ENCODE measurements around the gene CDC34.

CDC34 gene

DNA sequence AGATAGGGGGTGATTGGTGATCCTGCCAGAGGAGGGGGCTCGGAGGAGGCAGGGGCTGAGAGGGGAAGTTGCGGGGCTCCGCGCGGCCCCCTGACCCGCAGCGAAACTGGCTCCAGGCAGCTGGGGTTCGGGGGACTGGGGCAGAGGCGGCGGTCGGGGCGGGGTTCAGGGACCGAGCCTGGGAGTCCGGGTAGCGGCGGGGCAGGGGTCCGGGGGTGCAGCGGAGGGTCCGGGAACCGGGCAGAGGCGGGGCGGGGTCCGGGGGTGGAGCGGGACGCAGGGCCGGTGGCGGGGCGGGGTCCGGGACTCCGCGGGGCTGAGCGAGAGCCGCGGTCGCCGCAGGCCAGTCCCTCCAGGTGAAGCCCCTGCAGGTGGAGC is 34.1 kb upstream of the CDC34 start:
- peak; percentile 38 for DNase-seq (ENCODE audit: low spot score)

DNA sequence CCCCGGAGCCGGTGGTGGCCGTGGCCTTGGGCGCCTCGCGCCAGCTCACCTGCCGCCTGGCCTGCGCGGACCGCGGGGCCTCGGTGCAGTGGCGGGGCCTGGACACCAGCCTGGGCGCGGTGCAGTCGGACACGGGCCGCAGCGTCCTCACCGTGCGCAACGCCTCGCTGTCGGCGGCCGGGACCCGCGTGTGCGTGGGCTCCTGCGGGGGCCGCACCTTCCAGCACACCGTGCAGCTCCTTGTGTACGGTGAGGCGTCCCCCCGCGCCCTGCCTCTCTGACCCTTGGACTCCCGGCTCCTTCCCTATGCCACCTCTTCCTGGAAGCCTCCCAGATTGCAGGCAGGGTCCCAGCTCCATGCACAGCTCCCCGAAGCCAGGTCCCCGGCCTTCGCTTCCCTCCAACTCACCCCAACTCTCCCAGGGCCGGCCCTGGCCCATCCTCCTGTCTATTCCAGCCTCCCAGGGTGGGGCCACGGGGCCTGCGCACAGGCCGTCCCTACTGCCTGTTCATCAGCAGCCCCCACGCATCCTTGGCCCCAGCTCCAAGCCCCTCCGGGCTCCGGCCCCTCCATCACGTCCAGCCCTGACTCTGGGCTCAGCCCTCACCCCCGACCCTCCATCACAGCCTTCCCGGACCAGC is 33.6 kb upstream of the CDC34 start:
- DNase-seq (ENCODE audit: low spot score): peak; percentile 34

DNA sequence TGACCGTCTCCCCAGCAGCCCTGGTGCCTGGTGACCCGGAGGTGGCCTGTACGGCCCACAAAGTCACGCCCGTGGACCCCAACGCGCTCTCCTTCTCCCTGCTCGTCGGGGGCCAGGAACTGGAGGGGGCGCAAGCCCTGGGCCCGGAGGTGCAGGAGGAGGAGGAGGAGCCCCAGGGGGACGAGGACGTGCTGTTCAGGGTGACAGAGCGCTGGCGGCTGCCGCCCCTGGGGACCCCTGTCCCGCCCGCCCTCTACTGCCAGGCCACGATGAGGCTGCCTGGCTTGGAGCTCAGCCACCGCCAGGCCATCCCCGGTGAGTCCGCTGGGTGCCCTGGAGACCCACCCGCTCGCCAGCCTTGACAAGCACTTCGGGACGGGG is 33.1 kb upstream of the CDC34 start:
- DNase-seq (ENCODE audit: low spot score): no peak

DNA sequence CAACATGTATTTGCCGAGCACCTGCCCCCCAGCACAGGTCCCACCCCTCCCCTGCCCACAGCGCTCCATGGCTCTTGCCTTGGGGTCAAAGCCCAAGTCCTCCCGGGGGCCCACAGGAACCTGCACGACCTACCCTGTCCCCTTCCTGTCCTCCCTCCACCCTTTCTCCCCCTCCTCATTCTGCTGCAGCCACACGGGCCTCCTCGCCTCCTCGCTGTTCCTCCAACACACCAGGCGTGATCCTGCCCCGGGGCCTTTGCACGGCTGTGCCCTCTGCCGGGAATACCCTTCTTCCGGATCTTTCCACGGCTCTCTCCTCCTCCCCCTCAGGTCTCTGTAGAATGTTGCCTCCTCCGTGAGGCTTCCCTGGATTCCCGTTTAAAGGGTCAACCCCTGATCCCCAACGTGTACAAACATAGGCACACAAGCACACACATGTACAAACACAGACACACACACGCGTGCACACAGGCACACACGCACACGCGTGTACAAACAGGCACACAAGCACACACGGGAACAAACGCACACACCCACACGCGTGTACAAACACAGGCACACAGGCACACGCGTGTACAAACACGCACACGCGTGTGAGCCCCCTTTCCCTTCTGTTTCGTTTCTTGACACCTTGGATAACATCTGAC is 32.5 kb upstream of the CDC34 start:
- no peak for DNase-seq (ENCODE audit: low spot score)

DNA sequence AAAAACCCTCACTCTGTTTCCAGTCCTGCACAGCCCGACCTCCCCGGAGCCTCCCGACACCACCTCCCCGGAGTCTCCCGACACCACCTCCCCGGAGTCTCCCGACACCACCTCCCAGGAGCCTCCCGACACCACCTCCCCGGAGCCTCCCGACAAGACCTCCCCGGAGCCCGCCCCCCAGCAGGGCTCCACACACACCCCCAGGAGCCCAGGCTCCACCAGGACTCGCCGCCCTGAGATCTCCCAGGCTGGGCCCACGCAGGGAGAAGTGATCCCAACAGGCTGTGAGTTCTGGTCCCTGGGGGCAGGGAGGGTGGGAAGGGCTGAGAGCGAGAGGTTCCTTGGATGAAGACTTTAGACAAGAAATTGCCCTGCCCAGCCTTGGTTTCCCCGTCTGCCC is 29.9 kb upstream of the CDC34 start:
- no peak for DNase-seq (ENCODE audit: low spot score)

DNA sequence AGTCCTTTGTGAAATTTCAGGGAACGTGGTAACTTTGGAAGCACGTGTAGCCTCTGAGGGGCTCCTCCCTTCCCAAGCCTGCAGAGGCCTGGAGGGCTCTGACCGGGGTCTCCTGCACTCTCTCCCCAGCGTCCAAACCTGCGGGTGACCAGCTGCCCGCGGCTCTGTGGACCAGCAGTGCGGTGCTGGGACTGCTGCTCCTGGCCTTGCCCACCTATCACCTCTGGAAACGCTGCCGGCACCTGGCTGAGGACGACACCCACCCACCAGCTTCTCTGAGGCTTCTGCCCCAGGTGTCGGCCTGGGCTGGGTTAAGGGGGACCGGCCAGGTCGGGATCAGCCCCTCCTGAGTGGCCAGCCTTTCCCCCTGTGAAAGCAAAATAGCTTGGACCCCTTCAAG is 26.9 kb upstream of the CDC34 start:
- DNase-seq (ENCODE audit: low spot score): no peak

DNA sequence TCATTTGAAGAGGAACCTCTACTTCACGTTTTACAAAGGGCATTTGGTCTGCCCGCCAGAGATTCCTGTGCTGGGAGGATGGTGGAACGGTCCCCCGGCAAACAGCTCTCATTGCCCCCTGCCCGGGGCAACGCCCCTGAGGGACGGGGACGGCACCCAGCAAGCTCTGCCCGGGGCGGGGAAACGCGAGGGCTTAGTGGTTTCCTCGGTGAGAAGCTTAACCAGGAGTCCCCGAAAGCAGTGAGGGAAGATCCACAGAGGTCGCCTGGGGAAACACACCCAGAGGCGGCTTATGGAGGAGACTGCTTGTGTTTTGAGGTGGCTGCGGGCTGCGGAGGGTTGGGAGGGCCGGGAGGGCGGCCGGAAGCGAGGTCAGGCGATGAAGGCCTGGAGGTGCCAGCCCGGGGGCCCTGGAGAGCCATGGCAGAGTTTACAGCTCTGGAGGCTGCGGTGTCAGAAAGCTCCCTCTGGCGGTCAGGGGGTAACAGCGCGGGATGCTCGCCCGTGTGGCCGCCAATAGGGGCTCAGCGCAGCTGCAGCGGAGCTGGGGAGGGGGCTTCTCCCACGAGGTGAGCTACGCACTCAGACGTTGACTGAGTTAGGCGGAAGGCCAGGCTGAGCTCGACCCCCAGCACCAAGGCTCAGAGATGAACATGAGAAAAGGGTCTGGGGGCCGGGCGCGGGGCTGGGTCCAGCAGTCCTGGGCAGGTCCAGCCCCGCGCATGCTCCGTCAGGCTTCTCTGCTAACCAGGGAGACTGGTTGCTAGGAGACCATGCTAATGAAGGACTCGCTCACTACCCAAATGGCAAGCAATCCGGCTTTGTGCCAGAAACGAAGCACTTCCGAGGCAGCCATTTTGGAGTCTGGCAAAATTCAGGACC is 24.9 kb upstream of the CDC34 start:
- DNase-seq (ENCODE audit: low spot score): peak; percentile 100

DNA sequence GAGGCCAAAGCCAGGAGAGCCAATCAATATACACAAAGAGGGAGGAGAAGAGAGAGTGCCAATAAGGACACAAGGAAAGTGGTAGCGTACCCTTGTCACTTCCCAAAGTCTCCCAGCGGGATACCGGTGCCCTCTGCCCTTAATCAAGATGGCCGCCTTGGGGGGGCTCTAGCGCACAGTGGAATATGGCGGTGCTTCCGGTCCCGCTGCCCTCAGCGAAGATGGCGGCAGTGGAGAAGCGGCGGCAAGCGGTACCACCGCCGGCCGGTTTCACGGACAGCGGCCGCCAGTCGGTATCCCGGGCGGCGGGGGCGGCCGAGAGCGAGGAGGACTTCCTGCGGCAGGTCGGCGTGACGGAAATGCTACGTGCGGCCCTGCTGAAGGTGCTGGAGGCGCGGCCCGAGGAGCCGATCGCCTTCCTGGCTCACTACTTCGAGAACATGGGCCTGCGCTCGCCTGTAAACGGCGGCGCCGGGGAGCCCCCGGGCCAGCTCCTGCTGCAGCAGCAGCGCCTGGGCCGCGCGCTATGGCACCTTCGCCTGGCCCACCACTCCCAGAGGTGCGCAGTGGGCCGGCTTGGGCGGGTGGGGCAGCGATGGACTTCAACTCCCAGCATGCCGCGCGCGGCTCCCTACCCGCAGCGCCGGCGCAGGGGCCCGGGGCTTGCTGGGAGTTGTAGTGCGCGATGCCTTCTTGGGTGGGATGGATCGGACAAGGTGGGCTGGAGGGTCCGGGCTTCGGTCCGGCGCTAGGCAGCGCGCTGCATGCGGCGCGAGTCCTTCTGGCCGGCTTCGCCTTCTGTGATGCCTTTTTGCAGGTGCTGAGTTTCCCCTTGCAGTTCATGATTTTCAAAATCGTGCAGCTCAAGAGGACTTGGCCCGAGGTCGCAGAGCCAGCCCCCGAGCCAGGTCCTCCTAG is 24.0 kb upstream of the CDC34 start, which contains the start of gene TPGS1:
TSS of gene TPGS1 (plus strand) at position 212 of the 918 bp plus-strand sequence. CDS start at position 222, 10 bp downstream.
- DNase-seq (ENCODE audit: low spot score): peak; percentile 96

DNA sequence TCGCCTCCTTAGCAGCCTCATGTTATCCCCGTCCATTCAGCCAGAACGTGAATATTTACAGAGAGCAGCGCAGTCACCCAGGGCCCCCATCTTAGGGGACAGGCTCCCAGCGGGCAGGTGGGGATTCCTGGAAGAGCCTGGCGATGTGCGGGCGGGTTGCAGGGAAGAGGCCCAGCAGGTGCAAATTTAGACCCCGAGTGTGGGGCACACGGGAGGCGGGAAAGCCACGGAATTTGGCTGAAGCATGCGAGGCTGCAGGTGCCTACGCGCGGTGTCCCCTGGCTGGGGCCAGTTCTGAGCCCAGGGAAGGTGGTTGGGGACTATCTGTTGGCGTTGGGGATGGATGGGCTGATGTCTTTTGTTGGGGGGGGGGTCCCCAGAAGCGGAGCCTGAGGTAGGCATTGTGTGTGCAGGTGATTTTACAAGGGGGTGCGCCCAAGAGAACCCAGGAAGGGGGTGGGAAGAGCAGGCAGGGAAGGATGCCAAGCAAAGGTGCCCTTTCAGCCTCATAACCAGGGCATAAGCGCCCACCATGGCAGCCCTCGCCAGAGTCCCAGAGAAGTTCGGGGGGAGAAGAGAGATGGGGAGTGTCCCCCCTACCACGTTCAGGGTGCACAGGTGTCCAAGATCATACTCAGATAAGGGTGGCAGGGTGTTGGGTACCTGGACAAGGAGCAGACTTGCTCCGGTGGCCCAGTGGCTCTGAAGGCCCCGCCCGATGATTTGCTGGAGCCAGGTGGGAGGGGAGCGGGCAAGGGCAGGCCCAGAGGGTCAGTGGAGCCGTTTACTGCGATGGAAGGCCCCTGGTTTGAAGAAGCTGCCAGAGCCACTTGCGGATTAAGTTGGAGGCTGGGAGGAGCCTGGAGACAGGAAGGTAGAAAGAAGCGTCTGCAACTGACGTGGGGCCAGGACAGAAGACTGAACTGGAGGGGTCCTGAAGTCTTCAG is 23.1 kb upstream of the CDC34 start:
- DNase-seq (ENCODE audit: low spot score): no peak

DNA sequence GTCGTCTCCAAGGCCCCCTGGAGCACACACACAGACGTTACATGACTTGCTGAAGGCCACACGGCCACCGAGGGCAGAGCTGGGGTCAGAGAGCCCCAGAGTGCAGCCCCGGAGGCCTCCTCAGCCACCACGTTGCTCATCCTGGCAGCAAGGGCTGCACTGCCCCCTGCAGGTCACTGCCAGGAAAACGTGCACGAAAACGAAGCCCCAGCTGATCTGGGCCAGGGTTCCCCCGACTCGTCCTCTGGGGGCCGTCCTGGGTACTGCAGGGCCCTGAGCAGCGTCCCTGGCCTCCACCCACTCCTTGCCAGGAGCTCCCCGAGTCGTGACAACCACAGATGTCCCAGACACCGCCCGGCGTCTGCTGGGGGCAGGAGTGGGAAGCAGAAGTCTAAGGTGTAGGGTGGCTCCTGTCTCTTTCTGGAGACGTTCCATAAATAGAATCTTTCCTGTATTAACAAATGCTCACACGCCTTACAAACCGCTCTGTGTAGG is 20.9 kb upstream of the CDC34 start:
- DNase-seq (ENCODE audit: low spot score): peak; percentile 95

DNA sequence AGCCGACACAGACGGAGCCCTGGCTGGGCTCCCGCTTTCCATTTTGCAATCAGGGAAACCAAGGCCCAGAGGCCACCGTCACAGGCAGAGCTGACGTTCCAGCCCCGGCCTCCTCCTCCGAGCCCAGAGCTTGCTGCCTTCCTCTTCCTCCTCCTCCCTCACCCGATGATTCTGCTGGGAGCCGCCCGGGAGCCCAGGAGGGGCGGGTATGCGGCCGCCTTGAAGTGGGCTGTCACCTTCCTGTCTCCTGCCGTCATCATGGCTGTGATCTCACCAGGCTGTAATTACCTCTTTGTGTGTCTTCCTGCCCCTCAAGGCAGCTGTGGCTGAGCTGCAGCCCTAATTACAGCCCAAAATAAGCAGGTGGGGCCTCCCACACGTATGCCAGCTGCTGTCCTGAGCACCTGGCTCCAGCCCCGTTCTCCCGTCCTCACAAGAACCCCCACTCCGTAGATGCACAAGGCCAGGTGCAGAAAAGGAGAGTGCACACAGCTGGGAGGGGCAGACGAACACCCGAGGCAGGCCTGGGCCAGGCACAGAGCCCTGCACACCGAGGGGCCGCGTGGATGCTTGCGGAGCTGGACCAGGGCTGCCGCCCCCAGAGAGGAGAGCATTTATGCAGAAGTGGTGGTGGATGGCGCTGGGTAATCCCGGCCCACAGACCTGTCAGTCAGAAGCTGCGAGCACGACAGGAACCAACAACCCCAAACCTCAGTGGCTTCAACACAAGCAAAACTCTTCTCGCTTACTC is 20.3 kb upstream of the CDC34 start:
- DNase-seq (ENCODE audit: low spot score): no peak

DNA sequence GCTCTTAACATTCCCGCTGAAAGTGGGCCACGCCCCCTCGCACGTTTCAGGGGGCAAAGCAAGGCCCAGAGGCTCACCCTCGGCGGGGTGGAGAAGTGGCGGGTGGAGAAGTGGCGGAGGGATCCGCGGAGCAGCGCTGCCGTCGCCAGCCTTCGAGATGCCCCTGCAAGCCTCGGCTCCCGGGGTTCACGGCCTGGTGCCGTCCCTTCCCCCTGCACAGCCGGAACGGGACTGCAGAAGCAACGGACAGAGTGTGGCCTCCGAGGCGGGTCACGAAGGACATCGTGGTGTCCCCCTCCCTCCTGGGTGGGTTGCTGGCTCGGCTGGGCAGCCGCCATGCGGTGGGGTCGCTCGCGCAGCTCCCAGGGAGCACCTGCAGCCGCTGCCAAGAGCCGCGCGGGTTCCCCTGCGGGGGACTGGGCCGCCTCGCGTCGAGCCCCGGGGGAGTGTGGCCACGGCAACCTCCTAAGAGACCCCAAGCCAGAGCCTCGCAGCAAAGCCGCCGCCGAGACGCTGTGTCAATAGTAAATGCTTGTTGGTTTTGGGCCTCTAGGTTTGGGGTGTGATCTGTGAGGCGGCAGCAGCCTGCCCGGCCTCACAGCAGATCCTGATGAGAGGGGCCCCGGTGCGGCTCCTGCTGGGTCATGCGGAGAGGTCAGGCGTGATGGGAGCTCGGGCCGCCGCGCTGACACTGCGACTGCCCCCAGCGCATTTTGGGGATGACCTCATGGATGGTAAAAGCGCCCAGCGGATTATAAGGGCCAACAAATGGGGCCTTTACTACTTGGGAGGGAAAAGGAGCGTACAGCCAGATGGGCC is 18.8 kb upstream of the CDC34 start:
- DNase-seq (ENCODE audit: low spot score): no peak

DNA sequence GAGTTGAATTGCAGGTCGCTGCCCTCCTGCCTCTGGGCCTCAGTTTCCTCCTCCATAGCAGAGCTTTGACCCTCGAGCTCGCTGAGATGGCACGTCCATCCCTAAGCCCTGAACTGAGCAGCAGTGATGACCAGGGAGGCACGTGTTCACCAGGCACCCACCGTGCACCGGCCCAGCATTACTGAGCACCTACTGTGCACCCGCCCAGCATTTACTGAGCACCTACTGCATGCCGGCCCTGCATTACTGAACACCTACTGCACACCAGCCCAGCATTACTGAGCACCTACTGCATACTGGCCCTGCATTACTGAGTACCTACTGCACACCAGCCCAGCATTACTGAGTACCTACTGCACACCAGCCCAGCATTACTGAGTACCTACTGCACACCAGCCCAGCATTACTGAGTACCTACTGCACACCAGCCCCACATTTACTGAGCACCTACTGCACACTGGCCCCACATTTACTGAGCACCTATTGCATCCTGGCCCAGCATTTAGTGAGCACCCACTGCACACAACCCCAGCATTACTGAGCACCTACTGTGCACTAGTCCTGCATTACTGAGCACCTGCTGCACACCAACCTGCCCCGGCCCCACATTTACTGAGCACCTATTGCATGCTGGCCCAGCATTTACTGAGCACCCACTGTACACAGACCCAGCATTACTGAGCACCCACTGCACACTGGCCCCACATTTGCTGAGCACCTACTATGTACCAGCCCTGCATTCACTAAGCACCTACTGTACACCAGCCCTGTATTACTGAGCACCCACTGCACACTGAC is 18.0 kb upstream of the CDC34 start:
- no peak for DNase-seq (ENCODE audit: low spot score)

DNA sequence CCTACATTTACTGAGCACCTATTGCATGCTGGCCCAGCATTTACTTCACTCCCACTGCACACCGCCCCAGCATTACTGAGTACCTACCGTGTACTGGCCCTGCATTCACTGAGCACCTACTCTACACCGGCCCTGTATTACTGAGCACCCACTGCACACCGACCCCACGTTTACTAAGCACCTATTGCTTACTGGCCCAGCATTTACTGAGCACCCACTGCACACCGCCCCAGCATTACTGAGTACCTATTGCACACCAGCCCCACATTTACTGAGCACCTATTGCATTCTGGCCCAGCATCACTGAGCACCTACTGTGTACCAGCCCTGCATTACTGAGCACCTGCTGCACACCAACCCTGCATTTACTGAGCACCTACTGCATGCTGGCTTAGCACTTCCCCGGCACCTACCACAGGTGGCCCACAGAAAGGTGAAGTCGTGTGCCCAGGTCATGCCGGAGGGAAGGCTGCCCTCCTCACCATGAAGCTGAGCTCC is 17.3 kb upstream of the CDC34 start:
- DNase-seq (ENCODE audit: low spot score): no peak

DNA sequence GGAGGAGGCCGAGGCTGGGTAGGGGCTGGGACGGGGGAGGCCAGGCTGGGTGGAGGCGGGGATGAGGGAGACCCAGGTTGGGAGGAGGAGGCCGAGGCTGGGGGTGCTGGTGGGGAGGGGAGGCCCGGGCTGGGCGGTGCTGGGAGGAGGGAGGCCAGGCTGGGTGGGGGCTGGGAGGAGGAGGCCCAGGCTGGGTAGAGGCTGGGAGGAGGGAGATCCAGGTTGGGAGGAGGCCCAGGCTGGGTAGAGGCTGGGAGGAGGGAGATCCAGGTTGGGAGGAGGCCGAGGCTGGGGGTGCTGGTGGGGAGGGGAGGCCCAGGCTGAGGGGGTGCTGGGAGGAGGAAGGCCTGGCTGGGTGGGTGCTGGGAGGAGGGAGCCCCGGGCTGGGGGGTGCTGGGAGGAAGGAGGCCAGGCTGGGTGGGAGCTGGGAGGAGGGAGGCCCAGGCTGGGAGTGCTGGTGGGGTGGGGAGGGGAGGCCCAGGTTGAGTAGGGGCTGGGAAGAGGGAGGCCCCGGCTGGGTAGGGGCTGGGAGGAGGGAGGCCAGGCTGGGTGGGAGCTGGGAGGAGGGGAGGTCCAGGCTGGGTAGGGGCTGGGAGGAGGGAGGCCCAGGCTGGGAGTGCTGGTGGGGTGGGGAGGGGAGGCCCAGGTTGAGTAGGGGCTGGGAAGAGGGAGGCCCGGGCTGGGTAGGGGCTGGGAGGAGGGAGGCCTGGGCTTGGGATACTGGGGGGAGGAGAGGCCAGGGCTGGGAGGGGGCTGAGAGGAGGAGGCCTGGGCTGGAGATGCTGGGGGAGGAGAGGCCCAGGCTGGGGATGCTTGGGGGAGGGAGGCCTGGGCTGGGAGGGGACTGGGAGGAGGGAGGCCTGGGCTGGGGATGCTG is 13.6 kb upstream of the CDC34 start:
- no peak for DNase-seq (ENCODE audit: low spot score)

DNA sequence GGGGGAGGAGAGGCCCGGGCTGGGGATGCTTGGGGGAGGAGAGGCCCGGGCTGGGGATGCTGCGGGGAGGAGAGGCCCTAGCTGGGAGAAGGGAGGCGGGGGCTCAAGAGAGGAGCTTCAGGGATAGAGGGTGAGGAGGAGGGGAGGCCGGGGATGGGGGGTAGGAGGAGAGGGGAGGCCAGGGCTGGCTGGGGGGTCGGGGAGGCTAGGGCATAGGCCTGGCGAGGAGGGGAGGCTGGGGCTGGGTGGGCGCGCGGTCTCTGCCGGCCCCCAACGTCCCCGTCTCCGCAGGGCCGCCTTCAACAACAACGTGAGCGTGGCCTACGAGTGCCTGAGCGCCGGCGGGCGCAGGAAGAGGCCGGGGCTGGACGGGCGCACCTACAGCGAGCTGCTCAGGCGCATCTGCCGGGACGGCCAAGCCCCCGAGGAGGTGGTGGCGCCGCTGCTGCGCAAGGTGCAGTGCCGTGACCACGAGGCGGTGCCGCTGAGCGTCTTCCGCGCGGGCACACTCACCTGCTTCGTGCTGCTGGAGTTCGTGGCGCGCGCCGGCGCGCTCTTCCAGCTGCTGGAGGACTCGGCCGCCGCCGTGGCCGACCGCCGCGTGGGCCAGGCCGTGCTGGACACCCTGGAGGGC is 12.8 kb upstream of the CDC34 start:
- no peak for DNase-seq (ENCODE audit: low spot score)
